ENCODE measurements around the gene PLA2G6.

The PLA2G6 gene

GRCh38 chr22:38203855-38204514 is 22.4 kb upstream of the PLA2G6 start:
- DNase-seq (ENCODE audit: low read depth), result no peak
- no peak for TF ChIP-seq CTCF (IDR thresholded peaks at IDR 0.05; ENCODE audit: insufficient read depth, low read depth, low read length, missing control alignments)
- no peak overlapping the region for H3K4me3 ChIP-seq (ENCODE audit: low read length)

GRCh38 chr22:38203090-38203810 is 21.6 kb upstream of the PLA2G6 start:
- TF ChIP-seq CTCF (IDR thresholded peaks at IDR 0.05; ENCODE audit: insufficient read depth, low read depth, low read length, missing control alignments), result no peak
- peak; percentile 70 for DNase-seq (ENCODE audit: low read depth)
- peak overlapping the region; percentile 65 for H3K4me3 ChIP-seq (ENCODE audit: low read length)

- peak overlapping the region; percentile 65 for H3K4me3 ChIP-seq (ENCODE audit: low read length)
- DNase-seq (ENCODE audit: low read depth), result peak; percentile 84
- no peak for TF ChIP-seq CTCF (IDR thresholded peaks at IDR 0.05; ENCODE audit: insufficient read depth, low read depth, low read length, missing control alignments)
Observed at GRCh38 chr22:38202437-38203089, 20.9 kb upstream of the PLA2G6 start.

GRCh38 chr22:38201711-38202436 is 20.2 kb upstream of the PLA2G6 start, which contains the start of gene MAFF:
Gene MAFF, plus strand, starts transcription at chr22:38201994. Its CDS starts 11,860 bp downstream, at chr22:38213854.
- TF ChIP-seq CTCF (IDR thresholded peaks at IDR 0.05; ENCODE audit: insufficient read depth, low read depth, low read length, missing control alignments), result no peak

GRCh38 chr22:38201371-38201710 is 19.7 kb upstream of the PLA2G6 start:
- peak overlapping the region; percentile 32 for H3K4me3 ChIP-seq (ENCODE audit: low read length)
- no peak for TF ChIP-seq CTCF (IDR thresholded peaks at IDR 0.05; ENCODE audit: insufficient read depth, low read depth, low read length, missing control alignments)
- DNase-seq (ENCODE audit: low read depth), result no peak

More at GRCh38 chr22:38201711-38202436, 20.2 kb upstream of the PLA2G6 start, which contains the start of gene MAFF:
- DNase-seq (ENCODE audit: low read depth), result peak; percentile 97
- H3K4me3 ChIP-seq (ENCODE audit: low read length), result peak within 1 kb of the TSS; percentile 65

GRCh38 chr22:38199826-38200559 is 18.4 kb upstream of the PLA2G6 start:
- no peak for DNase-seq (ENCODE audit: low read depth)
- TF ChIP-seq CTCF (IDR thresholded peaks at IDR 0.05; ENCODE audit: insufficient read depth, low read depth, low read length, missing control alignments), result no peak
- no peak overlapping the region for H3K4me3 ChIP-seq (ENCODE audit: low read length)

Measured in epithelial cell of esophagus (primary cell).